Measurements from ENCODE around the gene KRT76. TPM values are rescaled to one million over a fixed set of nuclear protein-coding genes. Genes with fewer than 3 reads are reported as not detected.

Gene KRT76
- total RNA-seq, 1 donor from 2014 or later = not detected

DNA sequence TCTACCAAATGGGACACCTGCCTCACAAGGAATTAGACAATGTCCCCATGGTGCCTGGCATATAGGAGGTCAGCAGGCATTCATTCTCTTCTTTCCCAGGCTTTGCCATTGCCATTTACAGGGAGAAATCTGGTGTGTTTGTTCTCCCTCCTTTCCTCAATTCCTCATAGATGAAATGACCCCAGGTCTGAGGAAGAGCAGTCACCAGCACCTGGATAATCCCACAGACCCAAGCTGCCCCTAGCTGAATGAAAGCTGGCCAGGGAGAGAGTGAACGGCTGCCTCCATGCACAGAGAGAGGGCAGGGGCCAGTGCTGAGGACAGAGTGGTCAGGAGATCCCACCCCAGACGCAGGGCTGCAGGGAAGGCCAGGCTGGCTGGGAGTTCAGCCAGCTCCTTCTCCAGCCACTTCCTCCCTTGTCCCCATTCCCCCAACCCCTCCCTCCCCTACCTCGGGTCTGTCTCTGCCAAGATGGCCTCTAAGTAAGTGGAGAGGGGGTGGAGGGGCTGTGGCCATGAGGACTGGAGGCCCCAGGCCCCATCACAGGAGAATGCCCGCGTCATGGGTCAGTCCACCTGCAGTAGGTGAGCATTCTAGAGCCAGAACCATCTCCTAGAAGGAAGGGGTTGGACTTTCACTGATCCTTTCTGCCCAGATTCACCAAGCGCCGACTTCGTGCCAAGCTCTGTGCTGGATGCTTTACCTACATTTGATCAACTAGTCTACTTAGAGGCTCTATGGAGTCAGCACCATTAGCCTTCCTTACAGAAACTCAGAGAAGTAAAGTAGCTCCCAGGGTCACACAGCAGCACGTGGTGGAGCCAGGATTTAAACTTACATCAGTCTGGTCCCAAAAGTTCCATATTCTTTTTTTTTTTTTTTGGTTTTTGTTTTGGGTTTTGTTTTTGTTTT, 38.8 kb upstream of the KRT76 start:
- no peak for DNase-seq (ENCODE audit: extremely low spot score, unreplicated experiment)
- H3K4me1 Mint-ChIP-seq (ENCODE audit: unreplicated experiment) = no peaks in the 10 kb centered on the region
- no peak overlapping the region for H3K27ac Mint-ChIP-seq (ENCODE audit: unreplicated experiment)
- H3K9me3 Mint-ChIP-seq (ENCODE audit: unreplicated experiment) = no peaks in the 10 kb centered on the region
- H3K27me3 Mint-ChIP-seq (ENCODE audit: unreplicated experiment) = peaks cover 51% of the 10 kb centered on the region
- TF ChIP-seq, protein P1, sequence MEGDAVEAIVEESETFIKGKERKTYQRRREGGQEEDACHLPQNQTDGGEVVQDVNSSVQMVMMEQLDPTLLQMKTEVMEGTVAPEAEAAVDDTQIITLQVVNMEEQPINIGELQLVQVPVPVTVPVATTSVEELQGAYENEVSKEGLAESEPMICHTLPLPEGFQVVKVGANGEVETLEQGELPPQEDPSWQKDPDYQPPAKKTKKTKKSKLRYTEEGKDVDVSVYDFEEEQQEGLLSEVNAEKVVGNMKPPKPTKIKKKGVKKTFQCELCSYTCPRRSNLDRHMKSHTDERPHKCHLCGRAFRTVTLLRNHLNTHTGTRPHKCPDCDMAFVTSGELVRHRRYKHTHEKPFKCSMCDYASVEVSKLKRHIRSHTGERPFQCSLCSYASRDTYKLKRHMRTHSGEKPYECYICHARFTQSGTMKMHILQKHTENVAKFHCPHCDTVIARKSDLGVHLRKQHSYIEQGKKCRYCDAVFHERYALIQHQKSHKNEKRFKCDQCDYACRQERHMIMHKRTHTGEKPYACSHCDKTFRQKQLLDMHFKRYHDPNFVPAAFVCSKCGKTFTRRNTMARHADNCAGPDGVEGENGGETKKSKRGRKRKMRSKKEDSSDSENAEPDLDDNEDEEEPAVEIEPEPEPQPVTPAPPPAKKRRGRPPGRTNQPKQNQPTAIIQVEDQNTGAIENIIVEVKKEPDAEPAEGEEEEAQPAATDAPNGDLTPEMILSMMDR (IDR thresholded peaks at IDR 0.05) = no peak
- no peaks in the 10 kb centered on the region for H3K36me3 Mint-ChIP-seq (ENCODE audit: unreplicated experiment)
- H3K4me3 Mint-ChIP-seq (ENCODE audit: unreplicated experiment) = no peak overlapping the region

GRCh38 chr12:52815161-52815560, 38.0 kb upstream of the KRT76 start:
- peaks cover 49% of the 10 kb centered on the region for H3K27me3 Mint-ChIP-seq (ENCODE audit: unreplicated experiment)
- TF ChIP-seq, protein P1 (IDR thresholded peaks at IDR 0.05) = no peak
- no peaks in the 10 kb centered on the region for H3K36me3 Mint-ChIP-seq (ENCODE audit: unreplicated experiment)
- DNase-seq (ENCODE audit: extremely low spot score, unreplicated experiment) = no peak
- H3K4me1 Mint-ChIP-seq (ENCODE audit: unreplicated experiment) = no peaks in the 10 kb centered on the region
- H3K27ac Mint-ChIP-seq (ENCODE audit: unreplicated experiment) = no peak overlapping the region
- H3K9me3 Mint-ChIP-seq (ENCODE audit: unreplicated experiment) = no peaks in the 10 kb centered on the region
- no peak overlapping the region for H3K4me3 Mint-ChIP-seq (ENCODE audit: unreplicated experiment)

DNA sequence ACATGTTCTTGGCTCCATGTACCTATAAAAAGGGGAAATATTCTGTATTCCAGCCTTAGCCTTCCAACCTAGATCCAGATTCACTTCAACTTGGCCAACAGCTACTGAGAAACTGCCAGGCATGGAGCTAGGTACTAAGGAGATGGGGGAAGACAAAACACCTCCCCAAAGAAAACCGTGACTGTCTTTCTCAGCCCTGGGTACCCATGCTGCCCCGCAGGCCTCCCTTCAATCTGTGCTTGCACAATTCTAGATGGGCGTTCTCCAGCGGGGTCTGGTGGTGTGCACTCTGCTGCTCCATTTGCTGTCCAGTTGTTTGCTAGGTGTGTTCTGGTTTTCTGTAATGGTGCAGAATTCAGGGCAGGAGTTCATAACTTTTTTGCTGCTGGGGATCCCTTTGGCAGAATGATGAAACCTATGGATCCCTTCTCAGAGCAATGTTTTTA, 37.6 kb upstream of the KRT76 start:
- no peaks in the 10 kb centered on the region for H3K4me1 Mint-ChIP-seq (ENCODE audit: unreplicated experiment)
- H3K36me3 Mint-ChIP-seq (ENCODE audit: unreplicated experiment) = no peaks in the 10 kb centered on the region
- H3K4me3 Mint-ChIP-seq (ENCODE audit: unreplicated experiment) = no peak overlapping the region
- TF ChIP-seq, protein P1 (IDR thresholded peaks at IDR 0.05) = no peak
- H3K27ac Mint-ChIP-seq (ENCODE audit: unreplicated experiment) = no peak overlapping the region
- DNase-seq (ENCODE audit: extremely low spot score, unreplicated experiment) = no peak
- H3K9me3 Mint-ChIP-seq (ENCODE audit: unreplicated experiment) = no peaks in the 10 kb centered on the region
- H3K27me3 Mint-ChIP-seq (ENCODE audit: unreplicated experiment) = peaks cover 49% of the 10 kb centered on the region

DNA sequence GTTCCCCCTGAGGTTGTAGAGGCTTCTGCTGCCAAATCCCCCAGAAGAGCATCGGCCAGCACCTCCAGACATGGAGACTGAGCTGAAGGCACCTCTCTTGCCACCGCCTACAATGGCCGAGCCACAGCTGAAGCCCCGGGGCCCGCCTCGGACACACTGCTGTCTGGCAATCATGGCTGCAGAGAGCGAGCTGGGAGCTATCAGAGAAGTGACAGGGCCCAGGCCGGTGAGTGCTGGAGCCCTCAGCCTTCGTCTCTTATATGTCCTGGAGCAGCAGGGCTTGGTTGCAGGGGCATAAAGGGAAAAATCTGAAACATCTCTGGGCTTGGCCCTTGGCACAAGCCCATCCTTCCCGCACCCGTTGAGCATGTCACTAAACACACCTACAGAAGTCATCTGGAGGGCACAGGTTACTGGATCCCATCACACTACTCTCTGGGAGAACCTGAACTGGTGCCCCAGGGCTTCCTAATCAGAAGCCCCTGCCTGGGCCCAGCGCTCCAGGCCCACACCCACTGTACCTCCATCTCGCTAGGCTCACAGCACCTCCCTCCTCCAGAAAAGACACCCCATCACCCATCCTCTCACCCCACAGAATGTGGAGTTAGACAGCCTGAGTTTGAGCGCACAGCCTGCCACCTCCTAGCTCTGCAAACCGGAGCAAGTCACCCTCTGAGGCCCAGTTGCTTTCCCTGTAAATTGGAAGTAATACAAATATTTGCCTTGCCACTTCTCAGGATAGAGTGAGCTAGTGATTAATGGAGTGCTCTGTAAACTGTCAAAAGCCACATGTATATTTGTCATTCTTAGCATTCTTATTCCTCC, 37.0 kb upstream of the KRT76 start, which contains the start of gene KRT4:
KRT4 (minus strand) TSS at position 232 of the 825 bp plus-strand sequence; CDS start at position 174, 58 bp downstream.
- DNase-seq (ENCODE audit: extremely low spot score, unreplicated experiment) = no peak
- H3K4me1 Mint-ChIP-seq (ENCODE audit: unreplicated experiment) = no peaks in the 10 kb centered on the region
- H3K27me3 Mint-ChIP-seq (ENCODE audit: unreplicated experiment) = peaks cover 56% of the 10 kb centered on the region
- H3K36me3 Mint-ChIP-seq (ENCODE audit: unreplicated experiment) = no peaks in the 10 kb centered on the region
- no peaks in the 10 kb centered on the region for H3K9me3 Mint-ChIP-seq (ENCODE audit: unreplicated experiment)
- H3K27ac Mint-ChIP-seq (ENCODE audit: unreplicated experiment) = no peak within 1 kb of the TSS
- TF ChIP-seq, protein P1 (IDR thresholded peaks at IDR 0.05) = no peak
- no peak within 1 kb of the TSS for H3K4me3 Mint-ChIP-seq (ENCODE audit: unreplicated experiment)

All from osteocyte (in vitro differentiated cells).